OCI-LY3 (cell line): ENCODE measurements around the gene AGAP1.

Source experiments
- H2AFZ ChIP-seq: fragments of 200-600, 300-600 bp; shearing (Covaris generic); 2 replicates; pipeline ENCODE4 v1.6.0; 2014; ENCODE audit warnings: antibody characterized with exemption, low read depth, low read length
- H3K27ac ChIP-seq: fragments of 200-600, 300-600 bp; sonication (generic); 2 replicates; pipeline ENCODE4 v1.5.1; 2014; ENCODE audit warnings: mild to moderate bottlenecking, low read length, moderate library complexity, mixed read lengths
- H3K27me3 ChIP-seq: fragments of 200-600, 300-600 bp; sonication (generic); 2 replicates; pipeline ENCODE4 v1.6.1; 2014; ENCODE audit warnings: low read depth, low read length, mixed read lengths
- H3K36me3 ChIP-seq: fragments of 200-600, 300-600 bp; sonication (generic); replicated peaks from 2 replicates; pipeline ENCODE3; 2014; ENCODE audit warnings: low read depth, low read length, mixed read lengths
- H3K4me1 ChIP-seq: fragments of 300-600, 200-600 bp; sonication (generic); 2 replicates; pipeline ENCODE4 v1.6.1; 2014; ENCODE audit warnings: low read length, mixed read lengths
- H3K4me2 ChIP-seq: fragments of 200-600, 300-600 bp; sonication (generic); 2 replicates; pipeline ENCODE4 v1.6.1; 2014; ENCODE audit warnings: low read length, mixed read lengths
- H3K4me3 ChIP-seq: fragments of 300-600, 200-600 bp; sonication (generic); 2 replicates; pipeline ENCODE4 v1.5.1; 2014; ENCODE audit warnings: antibody characterized with exemption, mild to moderate bottlenecking, low read length, moderate library complexity
- H3K79me2 ChIP-seq: fragments of 300-600, 200-600 bp; shearing (Covaris generic); 2 replicates; pipeline ENCODE4 v1.6.1; 2014; ENCODE audit warnings: mild to moderate bottlenecking, low read length, mixed read lengths
- H3K9ac ChIP-seq: fragments of 300-600, 200-600 bp; shearing (Covaris generic); 2 replicates; pipeline ENCODE4 v1.6.0; 2014; ENCODE audit warnings: mild to moderate bottlenecking, low read length, moderate library complexity
- H3K9me3 ChIP-seq: fragments of 200-600, 300-600 bp; shearing (Covaris generic); 2 replicates; pipeline ENCODE4 v1.6.1; 2014; ENCODE audit warnings: low read length, mixed read lengths; ENCODE audit not compliant: insufficient read depth
- H4K20me1 ChIP-seq: fragments of 200-600, 300-600 bp; sonication (generic); 2 replicates; pipeline ENCODE4 v1.6.1; 2016; ENCODE audit warnings: low read length, mixed read lengths; ENCODE audit not compliant: insufficient read depth
- EZH2phosphoT487 ChIP-seq: fragments of 200-600 bp; shearing (Covaris generic); IDR thresholded peaks from 2 replicates; pipeline ENCODE4 v1.6.1; 2018; ENCODE audit warnings: antibody characterized with exemption, mixed run types, low read depth
- TF ChIP-seq, protein P1 (sequence below): fragments of 200-600, 300-600 bp; sonication (generic); IDR thresholded peaks from 2 replicates; pipeline ENCODE4 v1.5.1; 2014; ENCODE audit warnings: antibody characterized with exemption, low read length, low read depth

AGAP1 gene

DNA sequence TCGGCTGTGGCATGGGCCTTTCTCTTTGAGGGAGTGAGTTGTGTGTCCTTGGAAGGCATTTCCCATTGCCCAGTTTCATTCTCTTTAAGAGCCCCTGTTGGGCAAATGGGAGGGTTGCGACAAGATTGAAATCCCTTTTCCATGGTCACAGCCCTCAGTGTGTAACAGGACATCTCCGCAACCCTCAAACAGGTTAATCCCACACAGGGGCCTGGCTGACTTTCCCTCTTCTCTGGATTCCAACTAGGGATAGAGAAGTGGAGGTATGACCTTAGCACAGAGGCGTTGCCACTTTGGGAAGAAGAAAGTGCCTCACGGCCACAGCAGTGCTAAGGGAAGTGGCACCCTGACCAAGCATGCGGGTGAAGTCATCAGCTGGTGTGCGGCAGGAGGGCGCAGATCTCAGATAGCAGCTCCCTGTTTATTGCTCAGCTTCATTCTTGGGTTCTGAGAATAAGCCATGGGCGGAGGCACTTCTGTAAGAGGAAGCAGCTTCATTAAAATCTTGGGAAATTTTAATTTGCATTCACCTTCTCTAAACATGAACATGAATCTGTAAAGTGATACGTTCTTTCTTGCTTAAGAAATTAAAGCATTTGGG, 417.9 kb downstream of the AGAP1 start:
- no peak overlapping the region for H3K4me2 ChIP-seq
- no peak overlapping the region for H3K4me3 ChIP-seq
- no peak overlapping the region for H2AFZ ChIP-seq
- H3K27ac ChIP-seq, result no peak overlapping the region
- H3K79me2 ChIP-seq, result no peaks in the 10 kb centered on the region
- no peaks in the 10 kb centered on the region for H4K20me1 ChIP-seq
- no peaks in the 10 kb centered on the region for H3K9me3 ChIP-seq
- TF ChIP-seq, protein P1, sequence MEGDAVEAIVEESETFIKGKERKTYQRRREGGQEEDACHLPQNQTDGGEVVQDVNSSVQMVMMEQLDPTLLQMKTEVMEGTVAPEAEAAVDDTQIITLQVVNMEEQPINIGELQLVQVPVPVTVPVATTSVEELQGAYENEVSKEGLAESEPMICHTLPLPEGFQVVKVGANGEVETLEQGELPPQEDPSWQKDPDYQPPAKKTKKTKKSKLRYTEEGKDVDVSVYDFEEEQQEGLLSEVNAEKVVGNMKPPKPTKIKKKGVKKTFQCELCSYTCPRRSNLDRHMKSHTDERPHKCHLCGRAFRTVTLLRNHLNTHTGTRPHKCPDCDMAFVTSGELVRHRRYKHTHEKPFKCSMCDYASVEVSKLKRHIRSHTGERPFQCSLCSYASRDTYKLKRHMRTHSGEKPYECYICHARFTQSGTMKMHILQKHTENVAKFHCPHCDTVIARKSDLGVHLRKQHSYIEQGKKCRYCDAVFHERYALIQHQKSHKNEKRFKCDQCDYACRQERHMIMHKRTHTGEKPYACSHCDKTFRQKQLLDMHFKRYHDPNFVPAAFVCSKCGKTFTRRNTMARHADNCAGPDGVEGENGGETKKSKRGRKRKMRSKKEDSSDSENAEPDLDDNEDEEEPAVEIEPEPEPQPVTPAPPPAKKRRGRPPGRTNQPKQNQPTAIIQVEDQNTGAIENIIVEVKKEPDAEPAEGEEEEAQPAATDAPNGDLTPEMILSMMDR, result no peak
- TF ChIP-seq EZH2phosphoT487, result no peak
- no peaks in the 10 kb centered on the region for H3K36me3 ChIP-seq
- H3K4me1 ChIP-seq, result peaks cover 12% of the 10 kb centered on the region
- H3K9ac ChIP-seq, result no peak overlapping the region
- no peaks in the 10 kb centered on the region for H3K27me3 ChIP-seq

DNA sequence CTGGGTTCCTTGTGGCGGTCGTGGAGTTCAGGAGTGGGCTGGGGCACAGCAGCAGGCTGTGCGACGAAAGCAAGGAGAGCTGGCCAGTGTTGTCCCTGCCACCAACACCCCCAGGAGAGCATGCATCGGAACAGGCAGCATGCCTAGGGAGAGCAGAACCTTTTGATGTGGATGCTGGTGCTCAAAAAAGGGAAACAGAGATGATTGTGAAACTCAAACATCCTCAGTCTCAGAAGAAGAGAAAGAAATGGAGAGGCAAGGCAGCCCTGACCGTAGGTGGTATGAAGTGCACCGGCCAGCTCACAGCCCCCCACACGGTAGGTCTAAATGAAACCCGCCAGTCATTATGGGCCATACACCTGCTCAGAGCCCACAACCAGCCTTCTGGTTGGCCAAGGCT, 420.9 kb downstream of the AGAP1 start:
- H4K20me1 ChIP-seq, result no peaks in the 10 kb centered on the region
- H3K27ac ChIP-seq, result no peak overlapping the region
- H3K9ac ChIP-seq, result no peak overlapping the region
- H3K36me3 ChIP-seq, result no peaks in the 10 kb centered on the region
- no peaks in the 10 kb centered on the region for H3K79me2 ChIP-seq
- no peak overlapping the region for H3K4me2 ChIP-seq
- no peak overlapping the region for H3K4me3 ChIP-seq
- TF ChIP-seq, protein P1, result no peak
- no peak for TF ChIP-seq EZH2phosphoT487
- H3K27me3 ChIP-seq, result no peaks in the 10 kb centered on the region
- H2AFZ ChIP-seq, result no peak overlapping the region
- no peaks in the 10 kb centered on the region for H3K9me3 ChIP-seq
- no peaks in the 10 kb centered on the region for H3K4me1 ChIP-seq

DNA sequence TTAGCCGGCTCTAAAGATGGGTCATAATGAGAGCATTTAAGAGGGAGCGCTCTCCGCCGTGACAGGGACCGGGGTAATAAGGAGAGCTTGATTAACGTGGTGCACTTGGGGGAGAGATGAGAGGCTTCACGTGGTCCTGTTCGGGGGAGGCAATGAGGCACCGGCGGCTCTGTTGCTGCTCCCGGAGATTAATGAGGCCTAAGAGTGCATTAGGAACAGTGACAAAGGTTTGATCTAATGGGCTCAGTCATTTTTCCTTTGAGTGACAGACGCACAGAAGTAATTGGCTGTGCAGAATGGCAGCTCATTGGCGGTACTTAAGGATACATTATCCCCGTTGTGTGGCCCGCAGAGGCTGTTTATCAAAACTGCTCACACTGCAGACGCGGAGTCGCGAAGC, 423.7 kb downstream of the AGAP1 start:
- no peak overlapping the region for H3K9ac ChIP-seq
- no peaks in the 10 kb centered on the region for H3K27me3 ChIP-seq
- no peaks in the 10 kb centered on the region for H3K79me2 ChIP-seq
- H3K27ac ChIP-seq, result no peak overlapping the region
- TF ChIP-seq, protein P1, result no peak
- TF ChIP-seq EZH2phosphoT487, result no peak
- no peak overlapping the region for H3K4me3 ChIP-seq
- no peaks in the 10 kb centered on the region for H3K36me3 ChIP-seq
- H3K4me1 ChIP-seq, result no peaks in the 10 kb centered on the region
- H2AFZ ChIP-seq, result no peak overlapping the region
- H3K4me2 ChIP-seq, result no peak overlapping the region
- H3K9me3 ChIP-seq, result no peaks in the 10 kb centered on the region
- no peaks in the 10 kb centered on the region for H4K20me1 ChIP-seq

DNA sequence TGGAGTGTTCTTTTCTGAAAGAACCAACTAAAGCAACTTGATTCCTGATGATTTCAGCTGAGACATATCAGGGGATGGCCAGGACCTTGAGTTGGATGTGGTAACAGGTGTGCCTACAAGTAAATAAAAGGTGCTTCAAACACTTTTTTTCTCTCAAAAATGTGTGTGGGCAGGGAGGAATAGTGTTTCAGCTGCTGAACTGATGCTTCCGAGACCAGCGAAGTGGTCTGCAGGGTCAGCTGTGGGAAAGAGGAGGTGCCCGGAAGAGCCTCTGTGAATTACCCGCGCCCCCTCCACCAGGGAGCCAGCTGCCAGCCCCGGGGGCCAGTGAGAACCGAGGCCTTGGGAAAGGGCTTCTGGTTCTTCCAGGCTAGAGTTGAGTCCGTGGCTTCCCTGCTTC, 425.0 kb downstream of the AGAP1 start:
- TF ChIP-seq EZH2phosphoT487, result no peak
- TF ChIP-seq, protein P1, result no peak
- Histone ChIP-seq H2AFZ (no peak overlapping the region), H3K9ac (no peak overlapping the region), H3K4me3 (no peak overlapping the region), H3K27me3 (no peaks in the 10 kb centered on the region), H3K79me2 (no peaks in the 10 kb centered on the region), H3K36me3 (no peaks in the 10 kb centered on the region), H3K4me1 (no peaks in the 10 kb centered on the region), H3K4me2 (no peak overlapping the region), H3K27ac (no peak overlapping the region), H3K9me3 (no peaks in the 10 kb centered on the region), H4K20me1 (no peaks in the 10 kb centered on the region)
